ENCODE data around the gene ADNP2. TPM values are rescaled to one million over a fixed set of nuclear protein-coding genes. Genes with fewer than 3 reads are reported as not detected.

ADNP2 gene
- total and polyA plus RNA-seq, 11 donors = 3.0 to 13.1 (median 8.8) TPM

DNA sequence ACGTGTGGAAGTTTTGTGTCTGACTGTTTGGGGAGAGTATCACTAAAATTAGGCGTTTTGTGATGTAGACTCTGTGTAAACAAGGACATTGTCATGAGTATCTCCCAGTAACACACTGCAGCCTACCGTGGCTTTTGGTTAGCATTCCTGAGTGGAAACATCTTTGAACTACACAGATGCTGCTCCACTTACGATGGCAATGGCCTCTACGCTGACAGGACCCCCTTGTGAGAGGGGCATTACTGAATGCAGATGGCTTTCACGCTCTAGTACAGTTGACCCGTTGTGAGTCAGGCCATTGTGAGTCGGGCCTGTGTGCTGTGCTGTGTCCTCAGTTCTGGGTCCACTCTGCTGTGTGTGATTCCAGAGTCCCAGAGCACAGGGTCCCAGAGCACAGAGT is 34.4 kb upstream of the ADNP2 start:
- no peaks in the 10 kb centered on the region for H3K9me3 ChIP-seq

DNA sequence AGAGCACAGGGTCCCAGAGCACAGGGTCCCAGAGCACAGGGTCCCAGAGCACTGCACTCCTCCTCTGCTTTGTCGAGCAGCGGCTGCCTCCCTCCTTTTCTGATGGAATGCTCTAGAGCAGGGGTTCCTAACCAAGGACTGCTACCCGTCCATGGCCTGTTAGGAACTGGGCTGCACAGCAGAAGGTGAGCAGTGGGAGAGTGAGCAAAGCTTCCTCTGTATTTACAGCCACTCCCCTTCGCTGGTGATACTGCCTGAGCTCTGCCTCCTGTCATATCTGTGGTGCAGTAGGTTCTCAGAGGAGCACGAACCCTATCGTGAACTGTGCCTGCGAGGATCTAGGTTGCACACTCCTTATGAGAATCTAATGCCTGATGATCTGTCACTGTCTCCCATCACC is 33.1 kb upstream of the ADNP2 start:
- Histone ChIP-seq H3K4me3 (no peak overlapping the region), H3K4me1 (no peaks in the 10 kb centered on the region), H3K27me3 (no peaks in the 10 kb centered on the region), H3K27ac (no peak overlapping the region), H3K36me3 (peaks cover 0 to 6% (median 0%) of the 10 kb centered on the region in 9 donors), H3K9me3 (no peaks in the 10 kb centered on the region)
- intact Hi-C loops (cut with DNase I) = no loop called here
- ATAC-seq (no peak), DNase-seq (no peak)
- WGBS, 4 donors = 88 to 97% (median 94%) methylated on average over 5 to 7 of the region's 7 CpGs
- TF ChIP-seq, protein P1, sequence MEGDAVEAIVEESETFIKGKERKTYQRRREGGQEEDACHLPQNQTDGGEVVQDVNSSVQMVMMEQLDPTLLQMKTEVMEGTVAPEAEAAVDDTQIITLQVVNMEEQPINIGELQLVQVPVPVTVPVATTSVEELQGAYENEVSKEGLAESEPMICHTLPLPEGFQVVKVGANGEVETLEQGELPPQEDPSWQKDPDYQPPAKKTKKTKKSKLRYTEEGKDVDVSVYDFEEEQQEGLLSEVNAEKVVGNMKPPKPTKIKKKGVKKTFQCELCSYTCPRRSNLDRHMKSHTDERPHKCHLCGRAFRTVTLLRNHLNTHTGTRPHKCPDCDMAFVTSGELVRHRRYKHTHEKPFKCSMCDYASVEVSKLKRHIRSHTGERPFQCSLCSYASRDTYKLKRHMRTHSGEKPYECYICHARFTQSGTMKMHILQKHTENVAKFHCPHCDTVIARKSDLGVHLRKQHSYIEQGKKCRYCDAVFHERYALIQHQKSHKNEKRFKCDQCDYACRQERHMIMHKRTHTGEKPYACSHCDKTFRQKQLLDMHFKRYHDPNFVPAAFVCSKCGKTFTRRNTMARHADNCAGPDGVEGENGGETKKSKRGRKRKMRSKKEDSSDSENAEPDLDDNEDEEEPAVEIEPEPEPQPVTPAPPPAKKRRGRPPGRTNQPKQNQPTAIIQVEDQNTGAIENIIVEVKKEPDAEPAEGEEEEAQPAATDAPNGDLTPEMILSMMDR (IDR thresholded peaks at IDR 0.05) = no peak
- TF ChIP-seq POLR2A (IDR thresholded peaks at IDR 0.05) = no peak

More for the DNA sequence above, 34.4 kb upstream of the ADNP2 start:
- Histone ChIP-seq H3K4me1 (no peaks in the 10 kb centered on the region), H3K27me3 (no peaks in the 10 kb centered on the region), H3K27ac (no peak overlapping the region), H3K4me3 (no peak overlapping the region), H3K36me3 (peaks cover 0 to 6% (median 0%) of the 10 kb centered on the region in 9 donors)
- no peak for TF ChIP-seq POLR2A (IDR thresholded peaks at IDR 0.05)
- TF ChIP-seq, protein P1 (IDR thresholded peaks at IDR 0.05) = no peak
- no peak for ATAC-seq
- 72 to 94% (median 86%) methylated on average over 8 of the region's 8 CpGs for WGBS, 4 donors
- intact Hi-C loops (cut with DNase I) = no loop called here
- no peak for DNase-seq

DNA sequence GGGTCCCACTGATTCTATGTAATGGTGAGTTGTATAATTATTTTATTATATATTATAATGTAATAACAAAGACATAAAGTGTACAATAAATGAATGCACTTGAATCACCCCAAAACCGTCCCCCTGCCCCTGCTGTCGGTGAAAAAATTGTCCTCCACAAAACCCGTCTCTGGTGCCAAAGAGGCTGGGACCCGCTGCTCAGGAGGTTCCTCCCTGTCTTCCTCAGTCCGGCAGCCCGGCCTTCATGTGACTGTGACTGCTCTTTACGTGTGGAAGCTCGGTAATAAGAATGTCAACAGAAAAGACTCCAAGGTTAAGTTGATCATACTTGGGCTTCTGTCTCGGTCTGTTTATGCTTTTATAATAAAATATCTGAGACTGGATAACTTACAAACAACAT is 32.7 kb upstream of the ADNP2 start:
- no peak for TF ChIP-seq POLR2A (IDR thresholded peaks at IDR 0.05)
- TF ChIP-seq, protein P1 (IDR thresholded peaks at IDR 0.05) = no peak
- ATAC-seq (no peak), DNase-seq (no peak)
- WGBS, 4 donors = 95 to 97% (median 96%) methylated on average over 9 of the region's 9 CpGs
- H3K27me3 ChIP-seq = no peaks in the 10 kb centered on the region
- H3K4me1 ChIP-seq = no peaks in the 10 kb centered on the region
- peaks cover 0 to 6% (median 0%) of the 10 kb centered on the region in 9 donors for H3K36me3 ChIP-seq
- intact Hi-C loops (cut with DNase I) = no loop called here
- H3K9me3 ChIP-seq = no peaks in the 10 kb centered on the region
- H3K27ac ChIP-seq = no peak overlapping the region
- no peak overlapping the region for H3K4me3 ChIP-seq

DNA sequence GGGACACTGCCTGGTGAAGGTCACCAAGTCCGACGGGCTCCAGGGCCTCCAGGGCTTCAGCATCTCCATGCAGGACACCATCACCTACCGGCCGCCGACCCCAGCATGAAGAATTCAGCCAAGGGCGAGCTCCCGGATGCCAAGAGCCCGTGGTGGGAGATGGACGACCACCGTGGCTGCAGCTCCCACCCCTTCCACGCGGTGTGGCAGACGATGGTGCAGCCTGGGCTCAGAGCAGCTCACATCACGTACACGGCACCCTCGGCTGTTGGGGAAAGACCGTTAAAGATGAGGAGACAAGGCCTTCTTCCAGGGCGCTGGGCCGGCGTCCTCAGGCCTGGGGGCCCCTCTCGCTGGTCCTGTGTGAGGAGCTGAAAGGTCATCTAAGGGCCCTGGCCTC is 31.2 kb upstream of the ADNP2 start:
- TF ChIP-seq POLR2A (IDR thresholded peaks at IDR 0.05) = no peak
- TF ChIP-seq, protein P1 (IDR thresholded peaks at IDR 0.05) = no peak

More for the DNA sequence above, 31.2 kb upstream of the ADNP2 start:
- H3K4me3 ChIP-seq = no peak overlapping the region
- intact Hi-C loops (cut with DNase I) = no loop called here
- H3K9me3 ChIP-seq = no peaks in the 10 kb centered on the region
- 95 to 100% (median 97%) methylated on average over 6 to 21 of the region's 21 CpGs for WGBS, 4 donors
- ATAC-seq (no peak), DNase-seq (no peak)
- H3K36me3 ChIP-seq = peaks cover 0 to 6% (median 0%) of the 10 kb centered on the region in 9 donors
- H3K4me1 ChIP-seq = no peaks in the 10 kb centered on the region
- no peak overlapping the region for H3K27ac ChIP-seq
- H3K27me3 ChIP-seq = no peaks in the 10 kb centered on the region

Measured in heart left ventricle (tissue), 16 donors.